ENCODE data around the gene IL22RA2.
"Not testable (repeated sequence)": the region's sequence is repeated elsewhere in the genome, so short reads cannot be mapped to it uniquely, and the experiment has no call there.

IL22RA2 gene

DNA sequence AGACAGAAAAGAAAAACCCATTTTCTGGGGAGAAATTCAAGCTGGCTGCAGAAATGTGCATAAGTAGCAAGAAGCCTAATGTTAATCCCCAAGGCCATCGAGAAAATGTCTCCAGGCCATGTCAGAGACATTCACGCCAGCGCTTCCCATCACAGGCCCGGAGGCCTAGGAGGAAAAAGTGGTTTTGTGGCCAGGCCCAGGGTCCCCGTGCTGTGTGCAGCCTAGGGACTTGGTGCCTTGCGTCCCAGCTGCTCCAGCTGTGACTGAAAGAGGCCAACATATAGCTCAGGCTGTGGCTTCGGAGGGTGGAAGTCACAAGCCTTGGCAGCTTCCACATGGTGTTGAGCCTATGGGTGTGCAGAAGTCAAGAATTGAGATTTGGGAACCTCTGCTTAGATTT, 34.8 kb upstream of the IL22RA2 start:
- no peak for TF ChIP-seq POLR2A (IDR thresholded peaks at IDR 0.05; ENCODE audit: low read depth, low read length)

DNA sequence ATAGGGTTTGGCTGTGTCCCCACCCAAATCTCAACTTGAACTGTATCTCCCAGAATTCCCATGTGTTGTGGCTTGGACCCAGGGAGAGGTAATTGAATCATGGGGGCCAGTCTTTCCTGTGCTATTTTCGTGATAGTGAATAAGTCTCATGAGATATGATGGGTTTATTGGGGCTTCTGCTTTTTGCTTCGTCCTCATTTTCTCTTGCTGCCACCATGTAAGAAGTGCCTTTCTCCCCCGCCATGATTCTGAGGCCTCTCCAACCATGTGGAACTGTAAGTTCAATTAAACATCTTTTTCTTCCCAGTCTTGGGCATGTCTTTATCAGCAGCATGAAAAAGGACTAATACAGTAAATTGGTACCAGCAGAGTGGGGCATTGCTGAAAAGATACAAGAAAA, 34.0 kb upstream of the IL22RA2 start:
- DNase-seq (ENCODE audit: insufficient read length, low spot score), result not testable (repeated sequence)

More for the DNA sequence above, 34.8 kb upstream of the IL22RA2 start:
- DNase-seq (ENCODE audit: insufficient read length, low spot score), result no peak
- no peak for FAIRE-seq

DNA sequence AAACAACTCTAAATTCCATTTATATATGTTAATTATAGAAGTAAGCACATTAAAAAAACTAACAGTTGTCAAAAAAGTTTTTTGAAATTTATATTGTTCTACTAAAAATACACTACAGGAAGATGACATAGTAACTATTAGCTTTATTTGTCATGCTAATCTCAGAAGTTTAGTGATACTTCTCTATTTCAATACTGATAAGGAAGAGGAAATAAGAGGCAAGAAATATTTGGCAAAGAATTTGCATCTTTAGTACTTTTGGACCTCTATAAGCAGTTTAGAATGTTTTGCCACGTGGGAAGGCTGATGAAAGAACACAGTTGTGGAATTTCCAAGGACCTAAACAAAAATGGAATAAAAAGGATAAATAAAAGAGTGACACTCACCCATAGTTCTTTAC, 33.1 kb upstream of the IL22RA2 start:
- FAIRE-seq, result no peak
- no peak for DNase-seq (ENCODE audit: insufficient read length, low spot score)
- no peak for TF ChIP-seq POLR2A (IDR thresholded peaks at IDR 0.05; ENCODE audit: low read depth, low read length)

More for the DNA sequence above, 34.0 kb upstream of the IL22RA2 start:
- FAIRE-seq, result not testable (repeated sequence)

DNA sequence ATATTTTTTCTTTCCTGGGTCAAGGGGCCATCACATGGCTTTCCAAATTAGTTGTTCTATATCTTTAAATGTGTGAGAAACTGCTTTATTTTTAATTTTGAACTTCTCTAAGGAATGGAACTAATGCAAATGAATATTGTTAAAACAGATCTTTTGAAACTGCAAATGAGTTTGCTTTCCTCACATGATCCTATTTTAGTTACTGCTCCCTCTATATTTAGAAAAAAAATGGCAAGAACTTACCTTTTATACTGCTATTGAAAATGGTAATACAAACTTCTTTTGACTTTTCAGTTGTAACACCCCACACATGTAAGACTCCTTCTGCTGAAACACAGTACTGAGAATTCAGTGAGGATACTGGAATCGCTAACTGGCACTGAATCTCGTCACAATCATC, 29.8 kb upstream of the IL22RA2 start:
- DNase-seq (ENCODE audit: insufficient read length, low spot score) (no peak), FAIRE-seq (no peak)
- no peak for TF ChIP-seq POLR2A (IDR thresholded peaks at IDR 0.05; ENCODE audit: low read depth, low read length)

DNA sequence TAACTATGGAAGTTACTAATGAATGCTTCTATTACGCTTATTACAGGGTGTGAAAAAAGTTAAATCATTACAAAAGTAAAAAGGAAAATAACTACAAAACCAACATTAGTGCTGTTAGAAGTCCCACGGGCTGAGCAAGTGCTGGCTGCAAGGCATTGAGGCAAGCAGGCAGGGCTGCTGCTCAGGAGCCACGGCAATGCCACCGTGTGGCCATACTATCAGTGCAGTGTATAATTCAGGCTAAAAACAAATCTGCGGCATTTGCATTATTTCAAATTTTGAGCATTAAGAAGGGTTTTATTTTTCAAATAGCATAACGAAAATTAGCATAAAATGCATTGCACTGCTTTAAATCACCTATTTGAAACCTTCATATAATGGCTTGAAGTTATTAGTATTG, 28.6 kb upstream of the IL22RA2 start:
- DNase-seq (ENCODE audit: insufficient read length, low spot score) (no peak), FAIRE-seq (no peak)
- no peak for TF ChIP-seq POLR2A (IDR thresholded peaks at IDR 0.05; ENCODE audit: low read depth, low read length)

DNA sequence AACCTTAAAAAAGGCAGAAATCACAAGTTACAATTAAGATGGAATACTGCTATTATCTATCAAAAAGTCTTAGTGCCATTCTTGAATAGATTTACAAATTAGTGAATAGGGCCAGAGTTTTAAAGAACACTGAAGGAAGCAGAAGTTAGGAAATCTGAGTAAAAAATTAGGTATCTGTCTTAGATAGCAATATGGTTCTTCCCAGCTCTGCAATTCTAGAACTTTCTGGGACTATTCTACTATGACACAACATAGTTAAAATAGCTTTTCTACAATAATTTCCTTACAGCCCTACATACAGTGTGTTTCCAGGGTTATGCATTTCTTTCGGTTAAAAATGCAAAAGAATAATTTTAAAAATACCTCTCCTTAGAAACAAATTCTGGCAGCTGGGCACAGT, 27.6 kb upstream of the IL22RA2 start:
- no peak for TF ChIP-seq POLR2A (IDR thresholded peaks at IDR 0.05; ENCODE audit: low read depth, low read length)
- no peak for DNase-seq (ENCODE audit: insufficient read length, low spot score)
- no peak for FAIRE-seq

DNA sequence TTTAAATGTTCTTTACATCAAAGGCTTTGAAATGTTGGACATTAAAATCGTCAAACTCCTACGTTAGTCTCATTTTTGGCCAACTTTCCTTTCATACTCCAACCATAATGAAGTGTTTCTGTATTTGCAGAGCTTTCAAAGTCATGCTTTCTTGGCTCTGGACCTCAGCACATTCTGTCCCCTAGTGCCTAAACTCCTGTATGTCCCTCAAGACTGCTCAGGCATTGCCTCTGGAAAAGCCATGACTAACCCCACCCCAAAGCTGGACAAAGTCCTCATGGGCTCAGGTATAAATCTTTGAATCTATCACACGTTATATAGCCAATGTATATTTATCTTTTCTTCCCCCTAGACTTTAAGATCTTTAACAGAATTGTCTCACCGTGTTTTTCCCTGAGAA, 26.8 kb upstream of the IL22RA2 start:
- no peak for FAIRE-seq

DNA sequence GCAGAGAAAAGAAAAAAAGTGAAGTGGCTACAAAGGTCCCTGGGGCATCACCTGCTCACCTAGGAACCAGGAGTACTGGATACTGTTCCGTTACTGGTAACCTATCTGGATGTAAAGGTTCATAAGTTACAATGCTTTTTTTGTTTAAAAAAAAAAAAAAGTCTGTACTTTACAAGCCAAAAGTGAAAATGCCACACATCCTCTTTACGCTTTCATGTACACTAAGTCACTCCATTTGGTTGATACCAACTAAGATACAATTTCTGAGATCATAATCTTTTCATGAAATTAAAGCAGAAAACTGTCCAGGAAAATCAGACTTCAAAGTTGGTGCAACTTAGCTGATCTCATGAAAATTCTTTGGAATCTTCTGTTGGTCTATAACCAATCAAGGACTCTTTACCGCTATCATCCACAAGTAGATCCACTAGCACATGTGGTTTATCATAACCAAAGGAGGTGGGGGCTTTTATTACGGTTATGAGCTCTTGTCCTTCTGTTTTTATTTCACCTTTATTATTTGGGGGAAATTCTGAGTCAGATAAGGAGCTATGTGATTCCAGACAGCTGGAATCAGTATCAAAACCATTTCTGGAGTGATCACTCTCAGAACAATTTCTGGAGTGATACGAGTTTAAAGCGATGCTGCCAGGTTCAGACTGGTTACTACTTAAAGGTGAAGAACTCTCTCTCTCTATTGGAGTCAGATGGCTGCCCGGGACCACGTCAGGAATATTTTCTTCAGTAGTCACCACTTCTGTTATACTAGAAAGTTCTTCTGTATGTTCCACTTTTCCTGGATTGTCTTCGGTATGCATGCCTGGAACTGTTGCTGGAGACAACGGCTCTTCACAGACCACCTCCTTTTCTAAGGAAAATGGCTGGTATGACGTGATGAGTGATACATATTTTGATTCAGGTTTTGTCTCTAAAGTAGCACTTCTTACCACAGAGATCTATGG, 24.5 kb upstream of the IL22RA2 start:
- FAIRE-seq (no peak), DNase-seq (ENCODE audit: insufficient read length, low spot score) (no peak)
- no peak for TF ChIP-seq POLR2A (IDR thresholded peaks at IDR 0.05; ENCODE audit: low read depth, low read length)

More for the DNA sequence above, 26.8 kb upstream of the IL22RA2 start:
- TF ChIP-seq POLR2A (IDR thresholded peaks at IDR 0.05; ENCODE audit: low read depth, low read length), result no peak
- DNase-seq (ENCODE audit: insufficient read length, low spot score), result no peak

DNA sequence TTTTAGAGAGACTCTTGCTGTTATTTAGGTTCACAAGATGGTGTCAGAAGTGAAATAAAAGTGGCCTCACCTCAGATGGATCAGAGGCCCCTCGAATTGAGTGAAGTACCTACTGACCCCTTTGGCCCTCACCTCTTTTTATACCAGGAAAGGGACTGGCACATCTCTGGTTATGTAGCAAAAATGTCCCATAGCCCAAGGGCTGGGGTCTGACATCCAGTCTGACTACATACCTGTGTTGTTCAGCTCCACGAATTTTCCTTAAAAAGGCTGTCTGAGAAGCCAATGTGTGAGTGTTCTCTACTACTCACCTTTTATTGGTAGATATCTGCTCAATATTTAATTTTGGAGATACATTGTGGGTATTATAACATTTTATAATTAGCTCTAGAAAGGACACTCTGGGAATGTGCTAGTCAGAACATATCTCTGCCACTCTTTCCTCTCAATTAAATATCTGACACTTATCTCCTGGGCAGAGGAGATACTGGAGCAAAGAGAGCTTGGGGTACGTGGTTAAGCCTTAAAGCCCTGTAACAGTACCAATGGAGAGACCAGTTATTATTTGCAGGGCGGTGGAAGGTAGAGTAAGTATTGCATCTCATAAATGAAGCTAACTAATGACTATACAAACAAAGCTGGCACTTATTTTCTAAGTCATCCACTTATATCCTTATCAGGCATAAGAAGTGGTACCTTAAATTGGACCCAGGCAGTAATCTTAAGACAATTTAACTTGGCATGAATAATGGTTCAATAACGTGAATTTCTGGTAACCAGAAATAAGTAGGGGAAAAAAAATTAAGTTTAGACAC, 20.0 kb upstream of the IL22RA2 start:
- no peak for TF ChIP-seq POLR2A (IDR thresholded peaks at IDR 0.05; ENCODE audit: low read depth, low read length)
- DNase-seq (ENCODE audit: insufficient read length, low spot score) (no peak), FAIRE-seq (no peak)

DNA sequence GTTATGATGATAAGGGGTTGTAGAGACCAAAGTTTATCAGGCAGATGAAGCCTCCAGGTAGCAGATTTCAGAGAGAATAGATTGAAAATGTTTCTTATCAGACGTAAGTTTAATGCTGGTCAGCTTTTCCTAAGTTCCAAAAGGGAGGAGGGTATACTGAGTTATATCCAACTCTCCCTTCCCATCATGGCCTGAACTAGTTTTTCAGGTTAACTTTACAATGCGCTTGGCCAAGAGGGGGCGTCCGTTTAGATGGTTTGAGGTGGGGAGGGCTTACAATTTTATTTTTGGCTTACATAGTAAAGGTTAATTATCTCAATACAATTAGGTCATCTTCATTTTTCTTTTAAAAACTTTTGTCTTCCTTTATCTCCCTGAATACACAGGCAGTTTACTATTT, 19.4 kb upstream of the IL22RA2 start:
- FAIRE-seq, result no peak
- TF ChIP-seq POLR2A (IDR thresholded peaks at IDR 0.05; ENCODE audit: low read depth, low read length), result no peak
- DNase-seq (ENCODE audit: insufficient read length, low spot score), result no peak

DNA sequence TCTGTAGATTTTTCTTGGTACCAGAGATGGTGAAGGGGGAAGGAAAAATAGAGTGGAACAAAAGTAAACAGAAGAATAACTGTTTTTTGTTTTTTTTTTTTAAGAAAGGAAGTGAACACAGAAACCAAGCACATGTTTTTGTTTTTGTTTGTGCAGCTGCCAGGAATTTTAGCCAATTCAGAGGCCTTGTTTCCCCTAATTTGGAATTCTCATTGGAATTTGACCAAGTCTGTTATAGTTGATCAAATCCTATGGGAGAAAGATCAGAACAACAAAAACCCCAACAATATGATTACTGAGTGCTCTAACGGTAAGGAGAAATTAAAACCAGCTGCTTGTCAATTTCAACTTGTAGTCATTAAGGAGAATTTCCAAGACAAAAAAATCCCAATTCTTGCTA, 18.2 kb upstream of the IL22RA2 start:
- FAIRE-seq, result no peak
- DNase-seq (ENCODE audit: insufficient read length, low spot score), result no peak
- no peak for TF ChIP-seq POLR2A (IDR thresholded peaks at IDR 0.05; ENCODE audit: low read depth, low read length)

DNA sequence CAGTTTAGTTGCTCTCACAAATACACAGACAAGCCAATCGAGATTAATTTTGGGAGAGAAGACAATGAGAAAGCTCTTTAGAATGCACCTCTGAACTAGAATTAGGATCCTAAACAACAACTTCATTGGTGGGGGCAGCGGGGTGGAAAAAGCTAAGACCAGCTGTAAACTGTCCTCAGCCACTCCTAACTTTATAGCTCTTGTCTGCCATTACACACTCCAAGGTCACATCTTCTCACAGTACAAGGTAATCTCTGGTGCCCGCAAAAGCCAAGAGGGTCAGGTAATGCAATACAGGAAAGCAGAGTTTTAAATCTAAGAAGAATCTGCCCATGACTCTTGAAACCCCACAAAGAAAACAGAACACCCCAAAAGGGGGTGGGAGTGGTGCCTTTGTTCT, 17.8 kb upstream of the IL22RA2 start:
- DNase-seq (ENCODE audit: insufficient read length, low spot score) (no peak), FAIRE-seq (no peak)
- no peak for TF ChIP-seq POLR2A (IDR thresholded peaks at IDR 0.05; ENCODE audit: low read depth, low read length)

DNA sequence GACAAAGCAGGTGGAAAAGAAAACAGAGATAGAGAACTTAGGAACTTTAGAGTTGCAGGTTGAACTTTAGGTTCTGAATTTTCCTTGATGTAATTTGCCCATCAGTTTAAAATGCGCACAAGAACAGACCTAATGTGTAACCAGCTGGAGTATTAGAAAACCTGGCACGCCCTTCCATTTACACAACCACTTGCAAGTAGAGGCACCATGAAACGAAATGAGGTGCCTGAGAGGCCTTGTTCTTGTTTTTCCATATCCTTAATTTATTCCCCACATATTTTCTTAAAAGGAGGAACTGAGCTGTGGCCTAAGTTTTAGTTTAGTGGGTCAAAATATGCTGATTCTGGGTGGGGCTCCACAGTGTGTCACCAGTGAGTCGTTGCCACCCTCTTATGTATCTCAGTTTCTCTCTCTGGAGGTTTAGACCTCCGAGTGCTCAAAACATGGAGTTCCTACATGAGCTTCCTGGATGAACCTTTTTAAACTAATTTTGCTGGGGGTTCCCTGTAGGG, 17.2 kb upstream of the IL22RA2 start:
- DNase-seq (ENCODE audit: insufficient read length, low spot score), result no peak
- no peak for TF ChIP-seq POLR2A (IDR thresholded peaks at IDR 0.05; ENCODE audit: low read depth, low read length)
- no peak for FAIRE-seq

DNA sequence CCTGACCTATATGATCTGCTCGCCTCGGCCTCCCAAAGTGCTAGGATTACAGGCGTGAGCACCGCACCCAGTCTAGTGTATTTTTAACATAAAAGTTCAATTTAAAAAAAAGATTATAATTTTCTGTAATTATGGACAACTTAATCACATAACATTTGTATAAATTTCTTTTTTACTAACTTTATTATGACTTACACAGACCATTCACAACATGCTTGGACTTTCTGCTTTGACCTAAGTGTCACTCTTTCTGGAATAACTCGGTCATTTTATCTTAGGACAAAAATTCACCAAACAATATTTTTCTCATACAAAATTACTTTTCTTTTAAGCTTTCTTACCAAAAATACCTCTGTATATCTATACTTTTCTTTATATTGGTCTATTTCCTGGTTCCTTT, 15.4 kb upstream of the IL22RA2 start:
- no peak for TF ChIP-seq POLR2A (IDR thresholded peaks at IDR 0.05; ENCODE audit: low read depth, low read length)
- DNase-seq (ENCODE audit: insufficient read length, low spot score) (no peak), FAIRE-seq (no peak)
